K562 (cell line): ENCODE results near the gene SIRPG.

Experiments used
- PML ChIP-seq: IDR thresholded peaks from 2 replicates; pipeline ENCODE4 v1.6.1; 2012; ENCODE audit warnings: low read length, inconsistent platforms
- TF ChIP-seq, protein P1 (sequence below): sonication (generic); formaldehyde crosslinking; IDR thresholded peaks from 2 replicates; pipeline ENCODE4 v1.8.1; 2023; ENCODE audit warnings: mild to moderate bottlenecking, missing genetic modification reagents, moderate library complexity

DNA sequence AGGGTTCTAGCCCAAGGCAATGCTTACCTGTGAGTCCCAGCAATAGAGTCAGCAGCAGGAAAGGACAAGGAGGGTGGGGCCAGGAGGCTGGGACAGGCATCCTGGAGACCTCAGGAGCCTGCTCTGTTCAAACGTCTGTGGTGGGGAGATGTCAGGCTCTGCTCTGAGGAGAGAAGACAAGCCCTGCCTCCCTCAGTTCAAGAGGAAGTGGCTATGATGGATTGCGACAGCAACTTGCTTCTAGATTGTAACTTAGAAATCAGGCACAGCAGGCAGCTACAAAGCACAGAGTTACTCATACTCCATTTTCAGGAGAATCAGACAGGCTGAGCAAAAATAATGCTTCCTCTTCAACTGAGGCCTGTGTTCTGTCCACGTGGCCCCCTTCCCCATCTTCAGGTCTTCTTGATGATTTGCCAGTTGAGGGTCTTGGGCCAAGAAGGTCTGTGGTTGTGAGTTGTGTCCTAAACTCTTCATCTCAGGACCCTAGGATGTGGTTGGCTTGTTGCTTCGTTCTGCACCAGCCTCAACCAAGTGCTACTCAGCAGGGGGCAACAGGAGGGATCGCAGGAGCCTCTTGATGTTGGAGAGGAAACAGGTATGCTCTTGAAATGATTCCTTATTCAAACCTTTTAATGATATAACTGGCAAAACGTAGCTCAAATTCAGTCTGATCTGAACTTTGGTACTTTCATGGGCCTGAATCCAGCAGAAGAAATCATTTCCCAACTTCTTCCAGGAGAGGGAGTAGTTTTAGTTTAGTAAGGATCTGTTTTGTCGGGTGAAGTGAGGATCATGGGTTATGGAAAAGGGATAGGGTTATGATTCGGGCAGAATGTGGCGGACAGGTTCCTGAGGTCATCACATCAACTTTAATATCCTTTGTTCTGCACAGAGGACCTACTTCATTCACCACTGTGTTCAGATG, 68.8 kb downstream of the SIRPG start:
- TF ChIP-seq, protein P1, sequence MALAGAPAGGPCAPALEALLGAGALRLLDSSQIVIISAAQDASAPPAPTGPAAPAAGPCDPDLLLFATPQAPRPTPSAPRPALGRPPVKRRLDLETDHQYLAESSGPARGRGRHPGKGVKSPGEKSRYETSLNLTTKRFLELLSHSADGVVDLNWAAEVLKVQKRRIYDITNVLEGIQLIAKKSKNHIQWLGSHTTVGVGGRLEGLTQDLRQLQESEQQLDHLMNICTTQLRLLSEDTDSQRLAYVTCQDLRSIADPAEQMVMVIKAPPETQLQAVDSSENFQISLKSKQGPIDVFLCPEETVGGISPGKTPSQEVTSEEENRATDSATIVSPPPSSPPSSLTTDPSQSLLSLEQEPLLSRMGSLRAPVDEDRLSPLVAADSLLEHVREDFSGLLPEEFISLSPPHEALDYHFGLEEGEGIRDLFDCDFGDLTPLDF (CRISPR knock-in tag) = no peak
- no peak for TF ChIP-seq PML
